ENCODE measurements around the gene EED.
A peak's percentile ranks its signal among the peaks of the same experiment; 100 is the strongest.

The EED gene

GRCh38 chr11:86205421-86206336 lies 38.9 kb upstream of the EED start:
- Histone ChIP-seq H3K79me2 (ENCODE audit: control insufficient read depth, insufficient read depth, low read length, unreplicated experiment) (no peaks in the 10 kb centered on the region), H2AFZ (ENCODE audit: low read length, unreplicated experiment) (no peak overlapping the region), H3K4me1 (ENCODE audit: control insufficient read depth, insufficient read depth, low read length, unreplicated experiment) (no peaks in the 10 kb centered on the region), H3K27ac (ENCODE audit: low read depth, low read length) (no peak overlapping the region), H3K4me3 (ENCODE audit: low read depth, low read length) (no peak overlapping the region), H3K27me3 (ENCODE audit: insufficient read depth, low read length) (no peaks in the 10 kb centered on the region), H3K36me3 (ENCODE audit: insufficient read depth, low read length) (no peaks in the 10 kb centered on the region)

- H3K4me1 ChIP-seq (ENCODE audit: control insufficient read depth, insufficient read depth, low read length, unreplicated experiment): no peaks in the 10 kb centered on the region
- H3K4me3 ChIP-seq (ENCODE audit: low read depth, low read length): no peak overlapping the region
- no peaks in the 10 kb centered on the region for H3K36me3 ChIP-seq (ENCODE audit: insufficient read depth, low read length)
- no peaks in the 10 kb centered on the region for H3K27me3 ChIP-seq (ENCODE audit: insufficient read depth, low read length)
- H3K27ac ChIP-seq (ENCODE audit: low read depth, low read length): no peak overlapping the region
- H3K79me2 ChIP-seq (ENCODE audit: control insufficient read depth, insufficient read depth, low read length, unreplicated experiment): no peaks in the 10 kb centered on the region
- no peak overlapping the region for H2AFZ ChIP-seq (ENCODE audit: low read length, unreplicated experiment)
Observed at GRCh38 chr11:86206337-86206695, 38.2 kb upstream of the EED start.

GRCh38 chr11:86207413-86207812 lies 37.1 kb upstream of the EED start:
- H3K79me2 ChIP-seq (ENCODE audit: control insufficient read depth, insufficient read depth, low read length, unreplicated experiment): no peaks in the 10 kb centered on the region
- no peak overlapping the region for H3K27ac ChIP-seq (ENCODE audit: low read depth, low read length)
- H3K4me1 ChIP-seq (ENCODE audit: control insufficient read depth, insufficient read depth, low read length, unreplicated experiment): no peaks in the 10 kb centered on the region
- no peaks in the 10 kb centered on the region for H3K27me3 ChIP-seq (ENCODE audit: insufficient read depth, low read length)
- H3K4me3 ChIP-seq (ENCODE audit: low read depth, low read length): no peak overlapping the region
- no peak overlapping the region for H2AFZ ChIP-seq (ENCODE audit: low read length, unreplicated experiment)
- no peaks in the 10 kb centered on the region for H3K36me3 ChIP-seq (ENCODE audit: insufficient read depth, low read length)

- Histone ChIP-seq H3K4me3 (ENCODE audit: low read depth, low read length) (no peak overlapping the region), H3K27ac (ENCODE audit: low read depth, low read length) (no peak overlapping the region), H3K36me3 (ENCODE audit: insufficient read depth, low read length) (no peaks in the 10 kb centered on the region), H3K4me1 (ENCODE audit: control insufficient read depth, insufficient read depth, low read length, unreplicated experiment) (no peaks in the 10 kb centered on the region), H2AFZ (ENCODE audit: low read length, unreplicated experiment) (no peak overlapping the region), H3K27me3 (ENCODE audit: insufficient read depth, low read length) (no peaks in the 10 kb centered on the region), H3K79me2 (ENCODE audit: control insufficient read depth, insufficient read depth, low read length, unreplicated experiment) (no peaks in the 10 kb centered on the region)
Observed at GRCh38 chr11:86208572-86208971, 36.0 kb upstream of the EED start.

- H3K79me2 ChIP-seq (ENCODE audit: control insufficient read depth, insufficient read depth, low read length, unreplicated experiment): no peaks in the 10 kb centered on the region
- no peak overlapping the region for H3K4me3 ChIP-seq (ENCODE audit: low read depth, low read length)
- H2AFZ ChIP-seq (ENCODE audit: low read length, unreplicated experiment): no peak overlapping the region
- no peaks in the 10 kb centered on the region for H3K27me3 ChIP-seq (ENCODE audit: insufficient read depth, low read length)
- H3K36me3 ChIP-seq (ENCODE audit: insufficient read depth, low read length): no peaks in the 10 kb centered on the region
- H3K4me1 ChIP-seq (ENCODE audit: control insufficient read depth, insufficient read depth, low read length, unreplicated experiment): no peaks in the 10 kb centered on the region
- no peak overlapping the region for H3K27ac ChIP-seq (ENCODE audit: low read depth, low read length)
Observed at GRCh38 chr11:86209806-86210657, 34.5 kb upstream of the EED start.

GRCh38 chr11:86210898-86211297 lies 33.7 kb upstream of the EED start:
- H2AFZ ChIP-seq (ENCODE audit: low read length, unreplicated experiment): no peak overlapping the region
- H3K27me3 ChIP-seq (ENCODE audit: insufficient read depth, low read length): no peaks in the 10 kb centered on the region
- H3K4me3 ChIP-seq (ENCODE audit: low read depth, low read length): no peak overlapping the region
- no peaks in the 10 kb centered on the region for H3K36me3 ChIP-seq (ENCODE audit: insufficient read depth, low read length)
- H3K4me1 ChIP-seq (ENCODE audit: control insufficient read depth, insufficient read depth, low read length, unreplicated experiment): no peaks in the 10 kb centered on the region
- H3K27ac ChIP-seq (ENCODE audit: low read depth, low read length): no peak overlapping the region
- H3K79me2 ChIP-seq (ENCODE audit: control insufficient read depth, insufficient read depth, low read length, unreplicated experiment): no peaks in the 10 kb centered on the region

GRCh38 chr11:86211619-86212018 lies 32.9 kb upstream of the EED start:
- no peaks in the 10 kb centered on the region for H3K4me1 ChIP-seq (ENCODE audit: control insufficient read depth, insufficient read depth, low read length, unreplicated experiment)
- H2AFZ ChIP-seq (ENCODE audit: low read length, unreplicated experiment): no peak overlapping the region
- H3K36me3 ChIP-seq (ENCODE audit: insufficient read depth, low read length): no peaks in the 10 kb centered on the region
- H3K4me3 ChIP-seq (ENCODE audit: low read depth, low read length): no peak overlapping the region
- no peaks in the 10 kb centered on the region for H3K79me2 ChIP-seq (ENCODE audit: control insufficient read depth, insufficient read depth, low read length, unreplicated experiment)
- no peaks in the 10 kb centered on the region for H3K27me3 ChIP-seq (ENCODE audit: insufficient read depth, low read length)
- H3K27ac ChIP-seq (ENCODE audit: low read depth, low read length): no peak overlapping the region

GRCh38 chr11:86212019-86212611 lies 32.4 kb upstream of the EED start:
- Histone ChIP-seq H3K36me3 (ENCODE audit: insufficient read depth, low read length) (no peaks in the 10 kb centered on the region), H3K79me2 (ENCODE audit: control insufficient read depth, insufficient read depth, low read length, unreplicated experiment) (no peaks in the 10 kb centered on the region), H2AFZ (ENCODE audit: low read length, unreplicated experiment) (no peak overlapping the region), H3K27me3 (ENCODE audit: insufficient read depth, low read length) (no peaks in the 10 kb centered on the region), H3K4me1 (ENCODE audit: control insufficient read depth, insufficient read depth, low read length, unreplicated experiment) (no peaks in the 10 kb centered on the region), H3K27ac (ENCODE audit: low read depth, low read length) (no peak overlapping the region), H3K4me3 (ENCODE audit: low read depth, low read length) (no peak overlapping the region)

GRCh38 chr11:86214710-86215109 lies 29.8 kb upstream of the EED start:
- Histone ChIP-seq H2AFZ (ENCODE audit: low read length, unreplicated experiment) (no peak overlapping the region), H3K27ac (ENCODE audit: low read depth, low read length) (no peak overlapping the region), H3K4me1 (ENCODE audit: control insufficient read depth, insufficient read depth, low read length, unreplicated experiment) (peaks cover 4% of the 10 kb centered on the region), H3K36me3 (ENCODE audit: insufficient read depth, low read length) (no peaks in the 10 kb centered on the region), H3K79me2 (ENCODE audit: control insufficient read depth, insufficient read depth, low read length, unreplicated experiment) (no peaks in the 10 kb centered on the region), H3K4me3 (ENCODE audit: low read depth, low read length) (no peak overlapping the region), H3K27me3 (ENCODE audit: insufficient read depth, low read length) (no peaks in the 10 kb centered on the region)

GRCh38 chr11:86218125-86219084 lies 26.1 kb upstream of the EED start:
- H3K27ac ChIP-seq (ENCODE audit: low read depth, low read length): no peak overlapping the region
- peaks cover 4% of the 10 kb centered on the region for H3K4me1 ChIP-seq (ENCODE audit: control insufficient read depth, insufficient read depth, low read length, unreplicated experiment)

More at GRCh38 chr11:86218125-86219084, 26.1 kb upstream of the EED start:
- no peaks in the 10 kb centered on the region for H3K27me3 ChIP-seq (ENCODE audit: insufficient read depth, low read length)
- no peaks in the 10 kb centered on the region for H3K79me2 ChIP-seq (ENCODE audit: control insufficient read depth, insufficient read depth, low read length, unreplicated experiment)
- peak overlapping the region; percentile 79 for H2AFZ ChIP-seq (ENCODE audit: low read length, unreplicated experiment)
- H3K36me3 ChIP-seq (ENCODE audit: insufficient read depth, low read length): no peaks in the 10 kb centered on the region
- H3K4me3 ChIP-seq (ENCODE audit: low read depth, low read length): peak overlapping the region; percentile 60
